Limb (tissue), 2 donors: ENCODE results near the gene ZNF280B.
"Not testable (repeated sequence)": the region's sequence is repeated elsewhere in the genome, so short reads cannot be mapped to it uniquely, and the experiment has no call there.

Experiments used
- DNase-seq, 2 donors: peaks; one replicate each; pipeline ENCODE4 v3.0.0-alpha.2; 2016; ENCODE audit errors: extremely low spot score in 2 of 2

ZNF280B gene

GRCh38 chr22:22465094-22465602 is 43.4 kb downstream of the ZNF280B start:
- DNase-seq, result no peak

DNA sequence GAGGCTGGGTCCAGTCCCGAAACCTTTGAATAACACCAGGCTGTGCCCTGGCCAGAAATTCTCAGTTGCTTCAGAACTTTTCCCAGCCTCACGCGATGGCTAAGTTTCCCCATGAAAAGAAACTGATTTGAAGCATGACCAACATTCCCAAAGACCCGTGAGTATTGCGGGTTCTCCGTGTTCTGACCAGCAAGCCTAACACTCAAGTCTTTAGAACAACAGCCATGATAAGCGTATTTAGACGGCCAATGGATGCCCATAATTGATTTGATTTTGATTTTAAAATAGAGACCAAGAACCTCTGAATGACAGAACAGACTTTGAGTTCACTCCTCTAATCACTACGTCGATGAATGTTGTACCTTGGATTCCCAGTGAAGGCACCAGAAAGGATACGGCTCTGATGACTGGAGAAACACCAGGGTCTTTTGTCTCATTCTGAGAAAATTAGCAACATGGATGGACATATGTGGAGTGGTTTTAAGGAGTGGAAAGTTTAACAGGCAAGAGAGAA is 43.9 kb downstream of the ZNF280B start:
- no peak for DNase-seq

GRCh38 chr22:22463855-22464540 is 44.5 kb downstream of the ZNF280B start:
- DNase-seq, result peak; percentile 65 to 70

DNA sequence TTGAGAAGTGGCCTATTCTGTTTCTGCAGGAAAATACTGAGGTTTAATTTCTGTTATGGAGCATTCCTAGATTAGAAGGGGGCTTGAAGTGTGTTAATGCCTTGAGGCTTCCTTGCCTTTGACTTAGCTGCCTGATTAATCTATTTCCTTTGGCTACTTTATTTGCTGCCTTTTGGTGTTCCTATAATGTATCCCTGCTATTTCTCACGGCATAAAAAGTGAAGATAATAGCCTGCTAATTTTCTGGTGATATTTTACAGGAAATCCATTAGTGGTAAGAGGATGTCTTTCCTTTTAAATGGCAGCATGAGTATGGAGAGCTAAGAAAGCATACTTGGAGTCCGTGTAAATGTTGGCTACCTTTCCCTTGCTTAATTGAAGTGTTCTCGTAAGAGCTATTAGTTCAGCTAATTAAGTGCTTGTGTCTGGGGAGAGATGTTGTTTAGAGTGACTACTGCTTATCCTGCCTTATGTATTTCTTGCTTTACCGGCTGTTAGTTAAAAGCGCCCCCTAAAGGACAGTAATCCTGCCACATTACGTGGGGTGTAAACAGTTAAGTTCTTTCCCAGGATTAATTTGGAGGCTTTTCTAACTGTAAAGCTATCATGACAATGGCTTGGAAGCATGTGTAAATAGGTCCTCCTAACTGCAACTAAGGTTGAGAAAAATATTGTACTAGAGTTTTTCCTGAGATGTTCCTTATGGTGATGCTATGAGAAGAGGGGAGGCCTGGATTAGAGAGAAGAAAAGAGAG is 45.6 kb downstream of the ZNF280B start:
- no peak for DNase-seq

- no peak for DNase-seq
These were observed 47.0 kb downstream of the ZNF280B start for GRCh38 chr22:22461583-22461982.

GRCh38 chr22:22461111-22461510 is 47.4 kb downstream of the ZNF280B start:
- no peak for DNase-seq

DNA sequence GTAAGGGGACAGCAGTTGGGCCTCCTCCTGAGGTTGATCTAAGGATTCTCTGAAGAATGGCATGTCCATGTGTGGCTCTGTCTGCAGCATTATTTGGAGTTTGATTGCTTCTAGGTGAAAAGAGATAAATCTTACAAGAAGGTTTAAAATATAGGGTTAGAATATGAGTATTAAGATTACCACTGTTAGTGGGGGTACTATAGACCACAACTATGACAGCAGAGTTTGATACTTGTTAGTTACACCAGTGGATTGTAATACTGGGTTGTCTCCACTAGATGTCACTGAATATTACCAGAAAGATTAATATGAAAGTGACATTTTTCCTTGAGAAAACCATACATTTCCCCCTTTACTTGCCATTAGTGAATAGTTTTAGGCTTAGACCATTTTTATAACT is 47.9 kb downstream of the ZNF280B start:
- no peak for DNase-seq

DNA sequence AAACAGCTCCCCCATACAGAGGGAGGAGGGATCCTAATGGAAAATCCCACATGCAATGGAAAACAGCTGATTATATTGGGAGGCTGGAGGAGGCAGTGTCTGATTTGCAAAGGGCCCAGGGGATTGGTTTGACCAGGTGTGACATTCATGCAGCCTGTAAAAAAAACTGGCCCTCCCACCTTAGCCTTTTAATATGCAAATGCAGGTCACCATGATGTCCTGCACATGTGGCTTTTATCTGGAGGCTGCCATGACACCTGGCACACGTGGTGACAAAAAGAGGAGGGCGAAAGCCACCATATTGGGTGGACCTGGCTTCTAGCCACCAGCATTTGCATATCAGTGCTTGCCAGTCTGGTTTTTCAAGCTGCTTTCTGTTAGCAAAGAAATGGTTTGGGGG is 48.5 kb downstream of the ZNF280B start:
- DNase-seq, result no peak

GRCh38 chr22:22458896-22459588 is 49.5 kb downstream of the ZNF280B start:
- no peak for DNase-seq

GRCh38 chr22:22458387-22458786 is 50.2 kb downstream of the ZNF280B start:
- no peak for DNase-seq

GRCh38 chr22:22454997-22455396 is 53.5 kb downstream of the ZNF280B start:
- DNase-seq, result no peak

DNA sequence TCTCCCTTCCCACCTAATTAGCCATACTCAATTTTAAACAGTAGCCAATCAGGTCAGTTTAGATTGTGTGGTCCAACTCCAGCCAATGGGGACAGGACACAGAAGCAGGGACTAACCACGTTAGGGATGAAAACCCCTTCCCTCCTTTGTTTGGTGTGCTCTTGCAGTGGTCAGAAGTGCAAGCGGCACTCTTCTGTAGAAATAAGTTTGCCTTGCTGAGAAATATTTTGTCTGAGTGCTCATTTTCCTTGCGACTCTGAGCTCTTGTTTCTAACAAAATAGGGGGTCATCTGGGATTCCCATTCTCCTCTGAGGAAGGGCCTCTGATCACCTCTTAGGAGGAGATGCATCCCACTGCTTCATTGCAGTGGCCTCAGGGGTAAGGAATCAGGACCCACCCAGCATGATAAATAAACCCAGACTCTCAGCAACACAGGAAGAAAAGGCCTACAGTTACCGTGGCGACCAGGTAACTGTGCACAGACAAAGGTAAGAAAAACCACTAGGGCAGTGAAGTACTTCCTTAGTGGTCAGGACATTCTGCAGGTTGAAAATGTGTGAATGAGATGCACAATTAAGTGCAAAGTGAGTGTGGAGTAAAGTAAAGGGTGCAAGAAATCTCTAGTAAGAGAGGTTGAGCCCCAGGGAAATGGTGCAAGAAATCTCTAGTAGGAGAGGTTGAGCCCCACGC is 55.4 kb downstream of the ZNF280B start:
- DNase-seq, result no peak

- DNase-seq, result no peak
These were observed 56.3 kb downstream of the ZNF280B start for GRCh38 chr22:22452211-22452610.

- DNase-seq, result no peak
These were observed 58.2 kb downstream of the ZNF280B start for GRCh38 chr22:22450343-22450839.

- DNase-seq, result no peak
These were observed 58.7 kb downstream of the ZNF280B start for GRCh38 chr22:22449819-22450218.

DNA sequence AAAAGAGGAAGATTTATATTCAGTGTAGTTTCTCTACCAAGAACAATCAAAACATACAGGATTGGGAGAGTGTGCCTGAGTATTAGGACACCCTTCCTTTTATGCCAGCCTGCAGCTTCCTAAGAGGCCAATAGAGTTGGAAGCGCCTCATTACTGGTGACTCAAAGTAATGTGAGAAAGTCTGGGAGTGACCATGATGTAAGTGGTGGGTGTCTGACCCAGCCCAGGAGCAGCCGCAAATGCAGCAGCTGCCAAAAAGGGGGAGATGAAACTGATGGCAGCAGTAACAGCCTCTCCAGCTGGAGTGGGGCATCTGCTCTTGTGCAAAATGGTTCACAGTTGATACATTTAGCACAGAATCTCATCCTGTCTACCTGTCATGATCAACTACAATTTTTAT is 62.0 kb downstream of the ZNF280B start:
- peak in 1 of 2 donors; percentile 31 for DNase-seq

DNA sequence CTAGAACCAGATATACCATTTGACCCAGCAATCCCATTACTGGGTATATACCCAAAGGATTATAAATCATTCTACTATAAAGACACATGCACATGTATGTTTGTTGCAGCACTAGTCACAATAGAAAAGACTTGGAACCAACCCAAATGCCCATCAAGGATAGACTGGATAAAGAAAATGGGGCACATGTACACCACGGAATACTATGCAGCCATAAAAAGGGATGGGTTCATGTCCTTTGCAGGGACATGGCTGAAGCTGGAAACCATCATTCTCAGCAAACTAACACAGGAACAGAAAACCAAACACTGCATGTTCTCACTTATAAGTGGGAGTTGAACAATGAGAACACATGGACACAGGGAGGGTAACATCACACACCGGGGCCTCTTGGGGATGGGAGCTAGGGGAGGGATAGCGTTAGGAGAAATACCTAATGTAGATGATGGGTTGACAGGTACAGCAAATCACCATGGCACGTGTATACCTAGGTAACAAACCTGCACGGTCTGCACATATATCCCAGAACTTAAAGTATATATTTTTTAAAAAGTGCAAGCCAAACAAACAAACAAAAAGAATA is 64.4 kb downstream of the ZNF280B start:
- not testable (repeated sequence) for DNase-seq

DNA sequence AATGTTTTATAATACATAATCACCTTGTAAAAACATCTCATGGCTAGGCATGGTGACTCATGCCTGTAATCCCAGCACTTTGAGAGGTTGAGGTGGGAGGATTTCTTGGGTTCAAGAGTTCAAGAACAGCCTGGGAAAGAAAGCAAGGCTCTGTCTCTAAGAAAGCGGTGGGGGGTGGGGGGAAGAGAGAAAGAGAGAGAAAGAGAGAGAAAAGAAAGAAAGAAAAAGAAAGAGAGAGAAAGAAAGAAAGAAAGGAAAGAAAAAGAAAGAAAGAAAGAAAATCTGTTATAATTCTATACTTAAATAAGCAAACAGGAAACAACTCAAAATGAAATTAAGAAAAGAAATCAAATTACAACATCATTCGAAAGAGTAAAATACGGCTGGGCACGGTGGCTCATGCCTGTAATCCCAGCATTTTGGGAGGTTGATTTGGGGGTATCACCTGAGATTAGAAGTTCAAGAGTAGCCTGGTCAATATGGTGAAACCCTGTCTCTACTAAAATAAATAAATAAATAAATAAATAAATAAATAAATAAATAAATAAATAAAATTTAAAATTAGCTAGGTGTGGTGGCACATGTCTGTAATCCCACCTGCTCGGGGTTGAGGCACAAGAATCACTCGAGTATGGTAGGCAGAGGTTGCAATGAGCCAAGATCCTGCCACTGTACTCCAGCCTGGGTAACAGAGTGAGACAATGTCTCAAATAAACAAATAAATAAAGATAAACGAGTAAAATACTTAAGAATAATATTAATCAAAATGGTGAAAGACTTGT is 65.4 kb downstream of the ZNF280B start:
- DNase-seq, result no peak

GRCh38 chr22:22441626-22442025 is 66.9 kb downstream of the ZNF280B start:
- not testable (repeated sequence) for DNase-seq

DNA sequence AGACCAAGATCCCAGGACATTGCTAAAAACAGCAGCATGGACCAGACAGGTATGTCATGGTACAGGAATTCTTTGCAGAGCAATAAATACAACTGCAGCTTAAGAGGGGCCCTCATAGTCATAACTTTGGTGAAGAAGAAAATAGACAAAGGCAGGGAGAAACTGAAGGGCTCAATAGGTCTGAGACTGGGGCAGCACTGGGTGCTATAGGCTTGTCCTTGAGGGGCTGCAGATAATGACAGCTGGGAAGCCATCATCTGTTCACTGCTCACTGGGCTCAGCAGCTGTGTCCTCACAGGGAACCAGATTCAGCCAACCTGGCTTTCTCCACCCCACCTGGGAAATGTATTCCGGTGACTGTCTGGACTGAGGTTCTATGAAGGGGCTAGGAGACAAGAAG is 68.4 kb downstream of the ZNF280B start:
- DNase-seq, result no peak
